Measurements from ENCODE around the gene UBASH3A.

UBASH3A gene

DNA sequence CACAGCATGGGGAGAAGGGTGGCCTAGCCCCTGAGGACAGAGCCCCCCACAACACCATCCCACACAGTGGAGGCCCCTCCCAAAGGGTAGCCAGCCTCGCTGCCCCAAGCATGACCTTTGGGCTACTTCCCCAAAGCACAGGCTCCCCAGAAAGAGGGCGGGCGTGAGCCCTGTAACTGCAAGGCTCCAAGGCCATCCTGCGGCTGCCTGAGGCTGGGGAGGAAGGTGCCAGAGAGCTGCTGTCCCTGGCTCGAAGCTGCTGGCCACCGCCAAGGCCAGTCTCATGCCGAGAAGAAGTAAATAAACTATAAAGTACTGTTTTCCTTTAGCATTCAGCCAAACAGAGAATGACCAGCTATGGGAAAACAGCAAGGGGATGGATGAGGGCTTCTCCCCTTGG is 27.5 kb downstream of the UBASH3A start:
- TF ChIP-seq ZNF274 (IDR thresholded peaks at IDR 0.05; ENCODE audit: low read depth, low read length), result no peak
- no peak for TF ChIP-seq YY1 (IDR thresholded peaks at IDR 0.05; ENCODE audit: insufficient read depth, insufficient read length)
- no peak for TF ChIP-seq SUZ12 (IDR thresholded peaks at IDR 0.05; ENCODE audit: extremely low read depth, insufficient read depth, insufficient read length)
- Histone ChIP-seq H3K27me3 (ENCODE audit: insufficient read depth, insufficient read length) (peaks cover 27% of the 10 kb centered on the region), H3K4me3 (ENCODE audit: insufficient read length, low read depth) (no peak overlapping the region), H3K4me1 (ENCODE audit: insufficient read depth, insufficient read length) (peaks cover 3% of the 10 kb centered on the region), H3K9me3 (ENCODE audit: insufficient read depth, low read length) (0 out of 2 replicates have a peak, but pooled peaks cover 7% of the 10 kb centered on the region), H3K36me3 (ENCODE audit: insufficient read depth, insufficient read length, low read length) (no peaks in the 10 kb centered on the region), H3K9ac (ENCODE audit: insufficient read length, low read depth) (no peak overlapping the region)
- no peak for DNase-seq (ENCODE audit: low read depth, low spot score)

DNA sequence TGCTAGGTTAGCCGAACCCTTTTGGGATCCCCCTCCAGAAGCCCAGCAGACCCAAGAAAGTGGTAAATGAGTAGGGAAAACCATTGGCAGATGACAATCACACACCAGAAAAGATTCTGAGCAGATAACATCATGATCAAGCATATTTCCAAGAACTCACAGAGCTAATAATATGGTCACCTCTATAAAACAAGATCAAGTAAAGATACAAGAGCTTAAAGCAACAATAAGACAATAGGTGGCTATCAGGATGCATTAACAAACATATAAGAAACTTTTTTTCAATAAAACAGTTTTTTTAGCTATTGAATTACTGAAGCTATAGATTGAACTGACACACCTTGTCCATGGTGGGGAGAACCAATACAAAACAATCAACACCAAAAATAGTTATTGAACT is 29.0 kb downstream of the UBASH3A start:
- Histone ChIP-seq H3K36me3 (ENCODE audit: insufficient read depth, insufficient read length, low read length) (no peaks in the 10 kb centered on the region), H3K27me3 (ENCODE audit: insufficient read depth, insufficient read length) (peaks cover 31% of the 10 kb centered on the region), H3K4me1 (ENCODE audit: insufficient read depth, insufficient read length) (peaks cover 3% of the 10 kb centered on the region), H3K9me3 (ENCODE audit: insufficient read depth, low read length) (peaks cover 7% of the 10 kb centered on the region; the same call in 1 of the 2 replicates), H3K9ac (ENCODE audit: insufficient read length, low read depth) (no peak overlapping the region), H3K4me3 (ENCODE audit: insufficient read length, low read depth) (no peak overlapping the region)
- DNase-seq (ENCODE audit: low read depth, low spot score), result no peak
- TF ChIP-seq ZNF274 (IDR thresholded peaks at IDR 0.05; ENCODE audit: low read depth, low read length) (no peak), SUZ12 (IDR thresholded peaks at IDR 0.05; ENCODE audit: extremely low read depth, insufficient read depth, insufficient read length) (no peak), YY1 (IDR thresholded peaks at IDR 0.05; ENCODE audit: insufficient read depth, insufficient read length) (no peak)

DNA sequence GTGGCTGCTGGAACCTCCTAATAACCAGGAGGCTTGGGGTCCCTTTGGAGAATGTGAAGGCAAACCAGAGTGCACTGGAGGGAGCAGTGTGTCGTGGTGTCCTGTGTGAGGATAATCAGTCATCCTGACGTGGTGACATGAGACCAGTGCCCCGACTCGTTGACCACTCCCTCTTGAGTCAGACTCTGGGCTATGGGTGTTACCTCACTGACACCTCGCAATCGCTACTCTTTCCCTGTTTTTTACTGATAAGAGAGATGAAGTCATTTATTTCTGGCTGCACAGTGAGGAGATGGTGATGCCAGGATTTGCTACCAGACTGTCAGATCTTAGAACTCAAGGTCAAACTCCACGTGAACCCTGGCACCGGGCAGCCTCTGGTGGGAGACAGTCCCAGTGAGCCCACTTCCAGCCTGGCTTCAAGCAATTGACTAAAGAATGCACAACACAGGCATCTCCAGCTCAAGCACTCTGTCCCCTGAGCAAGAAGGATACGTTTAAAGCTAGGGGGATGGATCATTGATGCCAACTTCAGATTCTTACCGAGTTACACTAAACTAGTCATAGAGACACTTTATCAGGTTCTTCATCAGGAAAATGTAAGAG is 30.3 kb downstream of the UBASH3A start:
- peaks cover 7% of the 10 kb centered on the region; the same call in 1 of the 2 replicates for H3K9me3 ChIP-seq (ENCODE audit: insufficient read depth, low read length)
- no peak overlapping the region for H3K4me3 ChIP-seq (ENCODE audit: insufficient read length, low read depth)
- DNase-seq (ENCODE audit: low read depth, low spot score), result no peak
- TF ChIP-seq ZNF274 (IDR thresholded peaks at IDR 0.05; ENCODE audit: low read depth, low read length) (no peak), SUZ12 (IDR thresholded peaks at IDR 0.05; ENCODE audit: extremely low read depth, insufficient read depth, insufficient read length) (no peak), YY1 (IDR thresholded peaks at IDR 0.05; ENCODE audit: insufficient read depth, insufficient read length) (no peak)
- H3K27me3 ChIP-seq (ENCODE audit: insufficient read depth, insufficient read length), result peaks cover 31% of the 10 kb centered on the region
- no peak overlapping the region for H3K9ac ChIP-seq (ENCODE audit: insufficient read length, low read depth)
- H3K4me1 ChIP-seq (ENCODE audit: insufficient read depth, insufficient read length), result peaks cover 3% of the 10 kb centered on the region
- H3K36me3 ChIP-seq (ENCODE audit: insufficient read depth, insufficient read length, low read length), result no peaks in the 10 kb centered on the region

DNA sequence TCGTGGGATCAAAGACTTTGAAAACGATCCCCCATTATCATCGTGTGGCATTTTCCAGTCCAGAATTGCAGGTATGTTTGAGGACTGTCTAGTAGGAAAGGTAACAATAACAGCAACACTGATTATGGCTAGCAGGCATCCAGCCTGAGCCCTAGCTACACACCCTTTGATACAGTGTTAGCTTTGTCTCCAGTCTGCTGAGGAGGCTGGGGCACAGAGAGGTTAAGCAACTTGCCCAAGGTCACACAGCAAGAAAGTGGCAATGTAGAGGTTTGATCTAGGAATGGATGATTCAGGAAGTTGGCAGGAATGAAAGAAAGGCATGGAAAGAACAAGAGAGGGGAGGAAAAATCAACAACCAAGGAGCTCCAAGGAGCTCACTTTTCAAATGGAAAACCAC is 31.2 kb downstream of the UBASH3A start:
- DNase-seq (ENCODE audit: low read depth, low spot score), result no peak
- Histone ChIP-seq H3K27me3 (ENCODE audit: insufficient read depth, insufficient read length) (peaks cover 31% of the 10 kb centered on the region), H3K9me3 (ENCODE audit: insufficient read depth, low read length) (peaks cover 7% of the 10 kb centered on the region; the same call in 1 of the 2 replicates), H3K4me1 (ENCODE audit: insufficient read depth, insufficient read length) (peaks cover 7% of the 10 kb centered on the region), H3K9ac (ENCODE audit: insufficient read length, low read depth) (no peak overlapping the region), H3K36me3 (ENCODE audit: insufficient read depth, insufficient read length, low read length) (no peaks in the 10 kb centered on the region), H3K4me3 (ENCODE audit: insufficient read length, low read depth) (no peak overlapping the region)
- TF ChIP-seq SUZ12 (IDR thresholded peaks at IDR 0.05; ENCODE audit: extremely low read depth, insufficient read depth, insufficient read length) (no peak), YY1 (IDR thresholded peaks at IDR 0.05; ENCODE audit: insufficient read depth, insufficient read length) (no peak), ZNF274 (IDR thresholded peaks at IDR 0.05; ENCODE audit: low read depth, low read length) (no peak)

DNA sequence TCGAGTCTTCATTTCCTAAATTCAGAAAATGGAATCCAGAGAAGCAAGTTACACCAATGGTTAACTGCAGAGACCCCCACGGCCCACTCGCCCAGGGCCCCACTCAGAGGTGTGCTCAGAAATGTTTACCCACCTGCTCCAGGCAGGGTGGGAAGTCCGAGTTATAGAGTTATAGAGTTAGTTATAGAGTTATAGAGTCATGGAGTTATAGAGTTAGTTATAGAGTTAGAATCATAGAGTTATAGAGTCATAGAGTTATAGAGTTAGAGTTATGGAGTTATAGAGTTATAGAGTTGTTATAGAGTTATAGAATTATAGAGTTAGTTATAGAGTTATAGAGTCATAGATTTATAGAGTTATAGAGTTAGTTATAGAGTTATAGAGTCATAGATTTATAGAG is 31.7 kb downstream of the UBASH3A start:
- Histone ChIP-seq H3K36me3 (ENCODE audit: insufficient read depth, insufficient read length, low read length) (no peaks in the 10 kb centered on the region), H3K27me3 (ENCODE audit: insufficient read depth, insufficient read length) (peaks cover 31% of the 10 kb centered on the region), H3K9ac (ENCODE audit: insufficient read length, low read depth) (no peak overlapping the region), H3K4me3 (ENCODE audit: insufficient read length, low read depth) (no peak overlapping the region), H3K9me3 (ENCODE audit: insufficient read depth, low read length) (peaks cover 7% of the 10 kb centered on the region; the same call in 1 of the 2 replicates), H3K4me1 (ENCODE audit: insufficient read depth, insufficient read length) (peaks cover 5% of the 10 kb centered on the region)
- TF ChIP-seq ZNF274 (IDR thresholded peaks at IDR 0.05; ENCODE audit: low read depth, low read length), result no peak
- no peak for TF ChIP-seq SUZ12 (IDR thresholded peaks at IDR 0.05; ENCODE audit: extremely low read depth, insufficient read depth, insufficient read length)
- no peak for DNase-seq (ENCODE audit: low read depth, low spot score)

DNA sequence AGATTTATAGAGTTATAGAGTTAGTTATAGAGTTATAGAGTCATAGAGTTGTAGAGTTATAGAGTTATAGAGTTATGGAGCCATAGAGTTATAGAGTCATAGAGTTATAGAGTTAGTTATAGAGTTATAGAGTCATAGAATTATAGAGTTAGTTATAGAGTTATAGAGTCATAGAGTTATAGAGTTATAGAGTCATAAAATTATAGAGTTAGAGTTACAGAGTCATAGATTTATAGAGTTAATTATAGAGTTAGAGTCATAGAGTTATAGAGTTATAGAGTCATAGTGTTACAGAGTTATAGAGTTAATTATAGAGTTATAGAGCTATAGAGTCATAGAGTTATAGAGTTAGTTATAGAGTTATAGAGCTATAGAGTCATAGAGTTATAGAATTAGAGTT is 32.1 kb downstream of the UBASH3A start:
- TF ChIP-seq YY1 (IDR thresholded peaks at IDR 0.05; ENCODE audit: insufficient read depth, insufficient read length), result no peak
- no peak for TF ChIP-seq ZNF274 (IDR thresholded peaks at IDR 0.05; ENCODE audit: low read depth, low read length)
- TF ChIP-seq SUZ12 (IDR thresholded peaks at IDR 0.05; ENCODE audit: extremely low read depth, insufficient read depth, insufficient read length), result no peak
- no peak for DNase-seq (ENCODE audit: low read depth, low spot score)
- H3K36me3 ChIP-seq (ENCODE audit: insufficient read depth, insufficient read length, low read length), result no peaks in the 10 kb centered on the region

DNA sequence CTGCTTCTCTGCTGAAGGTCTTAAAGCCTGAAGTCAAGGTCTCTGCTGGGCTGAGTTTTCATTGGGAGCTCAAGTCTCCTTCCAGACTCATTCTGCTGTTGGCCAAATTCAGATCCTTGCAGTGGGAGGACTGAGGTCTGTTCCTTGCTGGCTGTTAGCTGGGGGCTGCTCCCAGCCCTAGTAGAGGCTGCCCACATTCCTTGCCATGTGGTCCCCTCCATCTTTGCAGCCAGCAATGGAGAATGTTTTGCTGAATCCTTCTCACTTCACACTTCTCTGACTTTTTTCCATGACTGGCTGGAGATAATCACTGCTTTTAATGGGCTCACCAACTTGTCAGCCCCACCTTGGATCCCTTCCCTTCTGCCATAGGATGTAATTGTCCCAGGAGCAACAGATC is 33.2 kb downstream of the UBASH3A start:
- Histone ChIP-seq H3K9ac (ENCODE audit: insufficient read length, low read depth) (no peak overlapping the region), H3K27me3 (ENCODE audit: insufficient read depth, insufficient read length) (peaks cover 29% of the 10 kb centered on the region), H3K36me3 (ENCODE audit: insufficient read depth, insufficient read length, low read length) (no peaks in the 10 kb centered on the region), H3K4me1 (ENCODE audit: insufficient read depth, insufficient read length) (peaks cover 3% of the 10 kb centered on the region), H3K9me3 (ENCODE audit: insufficient read depth, low read length) (peaks cover 7% of the 10 kb centered on the region; the same call in 1 of the 2 replicates), H3K4me3 (ENCODE audit: insufficient read length, low read depth) (no peak overlapping the region)
- no peak for DNase-seq (ENCODE audit: low read depth, low spot score)
- TF ChIP-seq YY1 (IDR thresholded peaks at IDR 0.05; ENCODE audit: insufficient read depth, insufficient read length) (no peak), SUZ12 (IDR thresholded peaks at IDR 0.05; ENCODE audit: extremely low read depth, insufficient read depth, insufficient read length) (no peak), ZNF274 (IDR thresholded peaks at IDR 0.05; ENCODE audit: low read depth, low read length) (no peak)

More for the DNA sequence above, 32.1 kb downstream of the UBASH3A start:
- Histone ChIP-seq H3K27me3 (ENCODE audit: insufficient read depth, insufficient read length) (peaks cover 31% of the 10 kb centered on the region), H3K9ac (ENCODE audit: insufficient read length, low read depth) (no peak overlapping the region), H3K4me3 (ENCODE audit: insufficient read length, low read depth) (no peak overlapping the region), H3K4me1 (ENCODE audit: insufficient read depth, insufficient read length) (peaks cover 3% of the 10 kb centered on the region), H3K9me3 (ENCODE audit: insufficient read depth, low read length) (peaks cover 7% of the 10 kb centered on the region; the same call in 1 of the 2 replicates)
